Breast epithelium (tissue), 3 donors: ENCODE results near the gene GATB.

ENCODE experiments used
- POLR2A ChIP-seq: fragments of 450-650 bp; IDR thresholded peaks from one replicate; pipeline ENCODE4 v1.6.1; 2016; ENCODE audit warnings: antibody characterized with exemption, mild to moderate bottlenecking, moderate library complexity
- POLR2AphosphoS5 ChIP-seq, 3 donors: sonication (generic); formaldehyde crosslinking; IDR thresholded peaks; one replicate each; pipeline ENCODE4 v1.6.1; 2017; ENCODE audit warnings: antibody characterized with exemption in 3 of 3
- TF ChIP-seq, protein P1 (sequence below), 3 donors: fragments of 450-650 bp; IDR thresholded peaks; one replicate each; pipeline ENCODE4 v1.5.1; 2016 to 2017; ENCODE audit warnings: antibody characterized with exemption in 3 of 3, mild to moderate bottlenecking in 3 of 3, moderate library complexity in 3 of 3

GRCh38 chr4:151725087-151725486 is 35.7 kb downstream of the GATB start:
- TF ChIP-seq, protein P1, sequence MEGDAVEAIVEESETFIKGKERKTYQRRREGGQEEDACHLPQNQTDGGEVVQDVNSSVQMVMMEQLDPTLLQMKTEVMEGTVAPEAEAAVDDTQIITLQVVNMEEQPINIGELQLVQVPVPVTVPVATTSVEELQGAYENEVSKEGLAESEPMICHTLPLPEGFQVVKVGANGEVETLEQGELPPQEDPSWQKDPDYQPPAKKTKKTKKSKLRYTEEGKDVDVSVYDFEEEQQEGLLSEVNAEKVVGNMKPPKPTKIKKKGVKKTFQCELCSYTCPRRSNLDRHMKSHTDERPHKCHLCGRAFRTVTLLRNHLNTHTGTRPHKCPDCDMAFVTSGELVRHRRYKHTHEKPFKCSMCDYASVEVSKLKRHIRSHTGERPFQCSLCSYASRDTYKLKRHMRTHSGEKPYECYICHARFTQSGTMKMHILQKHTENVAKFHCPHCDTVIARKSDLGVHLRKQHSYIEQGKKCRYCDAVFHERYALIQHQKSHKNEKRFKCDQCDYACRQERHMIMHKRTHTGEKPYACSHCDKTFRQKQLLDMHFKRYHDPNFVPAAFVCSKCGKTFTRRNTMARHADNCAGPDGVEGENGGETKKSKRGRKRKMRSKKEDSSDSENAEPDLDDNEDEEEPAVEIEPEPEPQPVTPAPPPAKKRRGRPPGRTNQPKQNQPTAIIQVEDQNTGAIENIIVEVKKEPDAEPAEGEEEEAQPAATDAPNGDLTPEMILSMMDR (IDR thresholded peaks at IDR 0.05): no peak
- TF ChIP-seq POLR2A (no peak), POLR2AphosphoS5 (IDR thresholded peaks at IDR 0.05) (no peak)
